Measurements from ENCODE around the gene HSPA12B.

DNA sequence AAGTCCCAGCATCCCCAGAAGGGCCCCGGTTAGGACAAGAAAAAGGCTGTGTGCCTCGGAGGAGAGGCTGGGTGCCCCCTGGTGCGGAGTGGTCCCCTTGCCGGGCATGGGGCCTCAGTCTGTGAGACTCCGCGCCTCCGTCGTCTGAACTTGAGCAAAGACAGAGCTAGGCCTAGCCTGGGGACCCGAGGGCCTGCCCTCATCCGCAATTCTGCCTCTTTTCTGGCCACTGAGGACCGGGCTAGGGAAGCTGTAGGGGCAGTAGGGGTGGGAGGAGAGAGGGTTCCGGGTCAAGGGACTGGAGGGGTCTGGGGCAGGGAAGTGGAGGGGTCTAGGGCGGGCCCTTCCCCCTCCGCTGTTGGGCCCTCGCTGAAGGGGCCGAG lies 550 bp upstream of the HSPA12B start:
- TF ChIP-seq SP1 (IDR thresholded peaks at IDR 0.05) (no peak), NFRKB (IDR thresholded peaks at IDR 0.05) (no peak), ARNT (IDR thresholded peaks at IDR 0.05) (no peak), FOXA1 (IDR thresholded peaks at IDR 0.05) (no peak), ELF4 (IDR thresholded peaks at IDR 0.05) (no peak), FOXK2 (IDR thresholded peaks at IDR 0.05) (no peak), BHLHE40 (IDR thresholded peaks at IDR 0.05; ENCODE audit: borderline replicate concordance) (no peak), FOXM1 (IDR thresholded peaks at IDR 0.05; ENCODE audit: borderline replicate concordance) (no peak), LEF1 (IDR thresholded peaks at IDR 0.05; ENCODE audit: borderline replicate concordance) (no peak), ZNF384 (IDR thresholded peaks at IDR 0.05) (no peak), TARDBP (IDR thresholded peaks at IDR 0.05) (no peak), SUZ12 (IDR thresholded peaks at IDR 0.05) (no peak), HDGF (IDR thresholded peaks at IDR 0.05; ENCODE audit: borderline replicate concordance) (no peak), CTBP1 (IDR thresholded peaks at IDR 0.05; ENCODE audit: borderline replicate concordance) (no peak)
